H9 (cell line): ENCODE measurements around the gene UBTF. TPM values are rescaled to one million over a fixed set of nuclear protein-coding genes. Genes with fewer than 3 reads are reported as not detected.

ENCODE experiments used
- DNase-seq: peaks from one replicate; pipeline ENCODE4 v3.0.0-alpha.2; 2017
- H2AFZ ChIP-seq: one replicate; pipeline ENCODE4 v1.6.1; 2013; ENCODE audit warnings: mild to moderate bottlenecking, low read length, control low read depth, moderate library complexity
- H2AK5ac ChIP-seq: 2 replicates; pipeline ENCODE4 v1.6.1; 2013; ENCODE audit warnings: low read length, control low read depth, mixed read lengths; ENCODE audit not compliant: insufficient read length
- H2BK120ac ChIP-seq: one replicate; pipeline ENCODE4 v1.6.1; 2013; ENCODE audit warnings: low read depth, mild to moderate bottlenecking, low read length, control low read depth, inconsistent platforms; ENCODE audit not compliant: poor library complexity, severe bottlenecking
- H2BK12ac ChIP-seq: 2 replicates; pipeline ENCODE4 v1.6.1; 2013; ENCODE audit warnings: low read length, control low read depth, mixed read lengths, low read depth; ENCODE audit not compliant: insufficient read length
- H2BK15ac ChIP-seq: 2 replicates; pipeline ENCODE4 v1.6.1; 2013; ENCODE audit warnings: low read depth, low read length, control low read depth
- H2BK20ac ChIP-seq: one replicate; pipeline ENCODE4 v1.6.1; 2013; ENCODE audit warnings: low read depth, mild to moderate bottlenecking, low read length, control low read depth, inconsistent platforms; ENCODE audit not compliant: poor library complexity, severe bottlenecking
- H2BK5ac ChIP-seq: 2 replicates; pipeline ENCODE4 v1.6.1; 2013; ENCODE audit warnings: low read length, control low read depth, mixed read lengths; ENCODE audit not compliant: insufficient read length
- H3K14ac ChIP-seq: 2 replicates; pipeline ENCODE4 v1.6.1; 2013; ENCODE audit warnings: low read length, control low read depth; ENCODE audit not compliant: insufficient read depth
- H3K18ac ChIP-seq: 2 replicates; pipeline ENCODE4 v1.6.1; 2013; ENCODE audit warnings: low read depth, mild to moderate bottlenecking, mixed read lengths, low read length, control low read depth; ENCODE audit not compliant: insufficient read length
- H3K23ac ChIP-seq: 2 replicates; pipeline ENCODE4 v1.6.1; 2013; ENCODE audit warnings: low read length, control low read depth, mixed read lengths, low read depth; ENCODE audit not compliant: insufficient read length
- H3K23me2 ChIP-seq: 2 replicates; pipeline ENCODE4 v1.6.1; 2013; ENCODE audit warnings: low read depth, mild to moderate bottlenecking, mixed read lengths, low read length, control low read depth; ENCODE audit not compliant: insufficient read length, poor library complexity, severe bottlenecking
- H3K27ac ChIP-seq: 2 replicates; pipeline ENCODE4 v1.5.1; 2013; ENCODE audit warnings: low read length, control low read depth, mixed read lengths, low read depth; ENCODE audit not compliant: insufficient read length
- H3K27me3 ChIP-seq: 2 replicates; pipeline ENCODE4 v1.6.1; 2013; ENCODE audit warnings: low read length, control low read depth, inconsistent platforms; ENCODE audit not compliant: insufficient read depth
- H3K4ac ChIP-seq: 2 replicates; pipeline ENCODE4 v1.6.1; 2013; ENCODE audit warnings: low read depth, mild to moderate bottlenecking, control low read depth, inconsistent platforms, low read length, moderate library complexity
- H3K4me1 ChIP-seq: 2 replicates; pipeline ENCODE4 v1.6.1; 2013; ENCODE audit warnings: low read length, control low read depth, inconsistent platforms; ENCODE audit not compliant: insufficient read depth
- H3K4me2 ChIP-seq: 2 replicates; pipeline ENCODE4 v1.6.1; 2013; ENCODE audit warnings: low read length, control low read depth, mixed read lengths; ENCODE audit not compliant: insufficient read length, insufficient read depth
- H3K56ac ChIP-seq: 2 replicates; pipeline ENCODE4 v1.6.1; 2013; ENCODE audit warnings: low read depth, mild to moderate bottlenecking, mixed read lengths, low read length, control low read depth; ENCODE audit not compliant: insufficient read length
- H3K79me1 ChIP-seq: 2 replicates; pipeline ENCODE4 v1.6.1; 2013; ENCODE audit warnings: low read depth, mild to moderate bottlenecking, moderate library complexity, low read length, control low read depth, inconsistent platforms; ENCODE audit not compliant: insufficient read depth, poor library complexity, severe bottlenecking
- H3K79me2 ChIP-seq: 2 replicates; pipeline ENCODE4 v1.6.1; 2013; ENCODE audit warnings: low read length, control low read depth, inconsistent platforms; ENCODE audit not compliant: insufficient read depth
- H3K9ac ChIP-seq: 2 replicates; pipeline ENCODE4 v1.6.1; 2013; ENCODE audit warnings: low read length, control low read depth, mixed read lengths; ENCODE audit not compliant: insufficient read length; ENCODE audit errors: extremely low read depth
- H3K9me3 ChIP-seq: one replicate; pipeline ENCODE4 v1.6.1; 2013; ENCODE audit warnings: low read depth, low read length, inconsistent platforms; ENCODE audit not compliant: control insufficient read depth
- H3T11ph ChIP-seq: one replicate; pipeline ENCODE4 v1.6.1; 2013; ENCODE audit warnings: mild to moderate bottlenecking, low read length, control low read depth, inconsistent platforms
- H4K20me1 ChIP-seq: one replicate; pipeline ENCODE4 v1.6.1; 2013; ENCODE audit not compliant: control insufficient read depth, insufficient read length, insufficient read depth
- H4K5ac ChIP-seq: 2 replicates; pipeline ENCODE4 v1.6.1; 2013; ENCODE audit warnings: low read depth, mild to moderate bottlenecking, mixed read lengths, low read length, control low read depth; ENCODE audit not compliant: insufficient read length
- H4K8ac ChIP-seq: replicated peaks from 2 replicates; pipeline ENCODE4 v1.6.1; 2013; ENCODE audit warnings: low read length, control low read depth, mixed read lengths, low read depth; ENCODE audit not compliant: insufficient read length
- H4K91ac ChIP-seq: 2 replicates; pipeline ENCODE4 v1.6.1; 2013; ENCODE audit warnings: low read depth, mild to moderate bottlenecking, moderate library complexity, mixed read lengths, low read length, control low read depth; ENCODE audit not compliant: insufficient read length
- H3K27ac Mint-ChIP-seq, 3 experiments: 2 replicates in 2 of 3; 3 replicates in 1 of 3; pipeline ENCODE4 v1.8.0; 2020 to 2021; ENCODE audit warnings: mixed read lengths in 3 of 3, mild to moderate bottlenecking in 1 of 3, moderate library complexity in 1 of 3
- H3K27me3 Mint-ChIP-seq: 2 replicates; pipeline ENCODE4 v1.8.0; 2021; ENCODE audit warnings: low read depth, mild to moderate bottlenecking, moderate library complexity, mixed read lengths
- H3K36me3 Mint-ChIP-seq, 3 experiments: 2 replicates in 2 of 3; 3 replicates in 1 of 3; pipeline ENCODE4 v1.8.0; 2020 to 2021; ENCODE audit warnings: low read depth in 3 of 3, mixed read lengths in 3 of 3; ENCODE audit not compliant: insufficient read depth in 1 of 3
- H3K4me1 Mint-ChIP-seq, 2 experiments: 2 replicates each; pipeline ENCODE4 v1.8.0; 2020; ENCODE audit warnings: mixed read lengths in 2 of 2
- H3K4me3 Mint-ChIP-seq, 2 experiments: 2 replicates in 1 of 2; 3 replicates in 1 of 2; pipeline ENCODE4 v1.8.0; 2020 to 2021; ENCODE audit warnings: mild to moderate bottlenecking in 2 of 2, mixed read lengths in 2 of 2, moderate library complexity in 1 of 2
- H3K9me3 Mint-ChIP-seq, 2 experiments: 2 replicates in 1 of 2; 3 replicates in 1 of 2; pipeline ENCODE4 v1.8.0; 2020; ENCODE audit warnings: mild to moderate bottlenecking in 2 of 2, mixed read lengths in 2 of 2, moderate library complexity in 1 of 2
- WGBS: extraction: QIAGEN DNeasy Blood & Tissue Kit; methylation state at CpG from one replicate; pipeline ENCODE4 v1.1.7; 2013; ENCODE audit warnings: missing lambda C conversion rate, low lambda C conversion rate, mixed read lengths; ENCODE audit not compliant: insufficient read length; ENCODE audit errors: extremely low coverage; 5-methylcytosine and 5-hydroxymethylcytosine counted together
- total RNA-seq: library from RNA; stranded (reverse); gene quantifications from 2 replicates; pipeline ENCODE4 v1.2.1, GENCODE V29; 2021
- TF ChIP-seq, protein P1 (sequence below): fragments of 200-600 bp; sonication (generic); conservative IDR thresholded peaks from 3 replicates; pipeline ENCODE4 v1.8.0; 2021; ENCODE audit warnings: antibody characterized with exemption, mild to moderate bottlenecking

Gene UBTF
- total RNA-seq, 1 experiment from 2014 or later = 151 TPM

- no CpG with 5 or more reads among the region's 64 CpGs for WGBS
- no peak overlapping the region for H2BK12ac ChIP-seq
- H3K4ac ChIP-seq = no peak overlapping the region
- H2BK120ac ChIP-seq = no peak overlapping the region
- H3K27me3 ChIP-seq = no peaks in the 10 kb centered on the region
- H3K27ac ChIP-seq = no peak overlapping the region
- H2AFZ ChIP-seq = no peak overlapping the region
- peaks cover 40 to 90% (median 74%) of the 10 kb centered on the region in 3 experiments for H3K36me3 Mint-ChIP-seq
- no peak overlapping the region for H3K23ac ChIP-seq
- H3K79me1 ChIP-seq = no peaks in the 10 kb centered on the region
- no peak overlapping the region for H2BK5ac ChIP-seq
- no peak overlapping the region for H3K18ac ChIP-seq
- no peaks in the 10 kb centered on the region for H3K79me2 ChIP-seq
- no peak overlapping the region for H4K91ac ChIP-seq
- peak; percentile 98 for DNase-seq
- H3K9me3 Mint-ChIP-seq = no peaks in the 10 kb centered on the region
- no peak overlapping the region for H2AK5ac ChIP-seq
- H2BK15ac ChIP-seq = no peak overlapping the region
- H3K4me2 ChIP-seq = no peak overlapping the region
- peak overlapping the region in 1 of 2 experiments; percentile 39; a peak in 1 of 5 replicates for H3K4me3 Mint-ChIP-seq
- no peak overlapping the region for H3T11ph ChIP-seq
- H3K4me1 Mint-ChIP-seq = peaks cover 5 to 31% of the 10 kb centered on the region in 2 experiments; a peak in 3 of 4 replicates
- H4K20me1 ChIP-seq = no peaks in the 10 kb centered on the region
- no peaks in the 10 kb centered on the region for H3K27me3 Mint-ChIP-seq
- H2BK20ac ChIP-seq = no peak overlapping the region
- H3K27ac Mint-ChIP-seq = 0 out of 7 replicates have a peak overlapping the region, but pooled peaks of 2 of the 3 experiments have one; percentile 14 to 28
- no peak overlapping the region for H3K9ac ChIP-seq
- no peak overlapping the region for H4K8ac ChIP-seq
- H3K9me3 ChIP-seq = no peaks in the 10 kb centered on the region
- no peaks in the 10 kb centered on the region for H3K4me1 ChIP-seq
- no peak overlapping the region for H3K14ac ChIP-seq
- TF ChIP-seq, protein P1, sequence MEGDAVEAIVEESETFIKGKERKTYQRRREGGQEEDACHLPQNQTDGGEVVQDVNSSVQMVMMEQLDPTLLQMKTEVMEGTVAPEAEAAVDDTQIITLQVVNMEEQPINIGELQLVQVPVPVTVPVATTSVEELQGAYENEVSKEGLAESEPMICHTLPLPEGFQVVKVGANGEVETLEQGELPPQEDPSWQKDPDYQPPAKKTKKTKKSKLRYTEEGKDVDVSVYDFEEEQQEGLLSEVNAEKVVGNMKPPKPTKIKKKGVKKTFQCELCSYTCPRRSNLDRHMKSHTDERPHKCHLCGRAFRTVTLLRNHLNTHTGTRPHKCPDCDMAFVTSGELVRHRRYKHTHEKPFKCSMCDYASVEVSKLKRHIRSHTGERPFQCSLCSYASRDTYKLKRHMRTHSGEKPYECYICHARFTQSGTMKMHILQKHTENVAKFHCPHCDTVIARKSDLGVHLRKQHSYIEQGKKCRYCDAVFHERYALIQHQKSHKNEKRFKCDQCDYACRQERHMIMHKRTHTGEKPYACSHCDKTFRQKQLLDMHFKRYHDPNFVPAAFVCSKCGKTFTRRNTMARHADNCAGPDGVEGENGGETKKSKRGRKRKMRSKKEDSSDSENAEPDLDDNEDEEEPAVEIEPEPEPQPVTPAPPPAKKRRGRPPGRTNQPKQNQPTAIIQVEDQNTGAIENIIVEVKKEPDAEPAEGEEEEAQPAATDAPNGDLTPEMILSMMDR = peak; percentile 99
- H3K23me2 ChIP-seq = no peaks in the 10 kb centered on the region
- no peak overlapping the region for H4K5ac ChIP-seq
- H3K56ac ChIP-seq = no peak overlapping the region
These were observed 8.9 kb downstream of the UBTF start for GRCh38 chr17:44210342-44211192.
